ENCODE results near the gene RFT1.

DNA sequence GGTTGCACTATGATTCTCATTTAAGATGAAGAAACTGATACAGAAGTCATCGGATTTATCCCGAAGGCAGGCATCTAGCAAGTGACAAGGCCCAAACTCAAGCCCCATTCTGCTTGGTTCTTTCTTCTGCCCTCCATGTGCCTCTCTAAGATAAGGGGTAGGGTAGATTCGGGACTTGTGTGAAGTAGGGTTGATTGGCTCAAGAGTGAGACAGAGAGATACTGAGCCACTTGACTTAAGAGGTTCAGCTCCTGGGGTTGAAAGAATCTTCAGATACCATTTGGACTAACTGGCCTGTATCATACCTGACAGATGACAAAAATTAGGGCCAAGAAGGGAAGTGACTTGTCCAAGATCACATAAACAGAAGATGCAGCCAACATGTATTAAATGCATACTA, 891 bp downstream of the RFT1 start:
- TF ChIP-seq, protein P1, sequence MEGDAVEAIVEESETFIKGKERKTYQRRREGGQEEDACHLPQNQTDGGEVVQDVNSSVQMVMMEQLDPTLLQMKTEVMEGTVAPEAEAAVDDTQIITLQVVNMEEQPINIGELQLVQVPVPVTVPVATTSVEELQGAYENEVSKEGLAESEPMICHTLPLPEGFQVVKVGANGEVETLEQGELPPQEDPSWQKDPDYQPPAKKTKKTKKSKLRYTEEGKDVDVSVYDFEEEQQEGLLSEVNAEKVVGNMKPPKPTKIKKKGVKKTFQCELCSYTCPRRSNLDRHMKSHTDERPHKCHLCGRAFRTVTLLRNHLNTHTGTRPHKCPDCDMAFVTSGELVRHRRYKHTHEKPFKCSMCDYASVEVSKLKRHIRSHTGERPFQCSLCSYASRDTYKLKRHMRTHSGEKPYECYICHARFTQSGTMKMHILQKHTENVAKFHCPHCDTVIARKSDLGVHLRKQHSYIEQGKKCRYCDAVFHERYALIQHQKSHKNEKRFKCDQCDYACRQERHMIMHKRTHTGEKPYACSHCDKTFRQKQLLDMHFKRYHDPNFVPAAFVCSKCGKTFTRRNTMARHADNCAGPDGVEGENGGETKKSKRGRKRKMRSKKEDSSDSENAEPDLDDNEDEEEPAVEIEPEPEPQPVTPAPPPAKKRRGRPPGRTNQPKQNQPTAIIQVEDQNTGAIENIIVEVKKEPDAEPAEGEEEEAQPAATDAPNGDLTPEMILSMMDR (IDR thresholded peaks at IDR 0.05; ENCODE audit: low read length): no peak
- no peak for TF ChIP-seq EZH2phosphoT487 (IDR thresholded peaks at IDR 0.05; ENCODE audit: low read length)
- no peak for TF ChIP-seq EZH2 (optimal IDR thresholded peaks at IDR 0.05; ENCODE audit: low read depth, low read length)
